CD4-positive, alpha-beta T cell treated with Interleukin-17A for 4 hours (primary cell): ENCODE data around the gene TPPP2.
"Not testable (repeated sequence)": the region's sequence is repeated elsewhere in the genome, so short reads cannot be mapped to it uniquely, and the experiment has no call there.

ENCODE experiments used
- DNase-seq: peaks from one replicate; pipeline ENCODE4 v3.0.0-alpha.2; 2020; ENCODE audit warnings: mixed read lengths

TPPP2 gene

DNA sequence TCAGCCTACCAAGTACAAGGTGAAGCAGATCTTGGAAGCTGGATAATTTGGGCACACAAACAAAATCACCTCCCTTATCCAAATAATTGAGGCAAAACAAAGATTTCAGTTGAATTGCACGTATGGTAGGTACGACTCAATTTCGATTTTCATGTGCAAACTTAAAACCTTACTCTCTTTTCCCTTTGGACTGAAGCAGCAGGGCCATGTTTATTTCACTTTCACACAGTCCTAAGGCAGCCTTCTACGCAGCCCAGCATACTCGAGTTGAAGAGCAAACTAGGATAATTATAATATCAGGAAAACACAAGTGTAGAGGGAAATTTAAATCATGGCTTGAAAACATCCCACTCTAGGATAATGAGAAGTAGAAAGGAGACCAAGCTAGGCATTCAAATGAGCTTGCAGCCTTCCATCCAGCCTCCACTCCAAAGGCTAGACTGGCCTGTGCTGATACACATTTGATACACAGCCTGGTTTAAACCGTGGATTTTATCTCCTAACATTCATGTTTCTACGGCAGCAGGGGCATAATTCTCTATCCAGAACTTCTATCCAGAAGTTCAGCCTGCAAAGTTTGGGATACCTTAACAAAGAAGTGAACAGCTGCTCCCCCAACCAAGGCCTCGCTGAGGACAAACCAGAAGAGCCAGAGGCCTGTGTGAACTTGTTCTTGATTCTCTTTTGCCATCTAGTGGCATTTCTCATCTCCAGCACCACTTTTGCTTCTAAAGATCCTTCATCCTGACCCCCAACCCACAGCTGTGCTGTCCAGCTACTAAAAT is 9.8 kb downstream of the TPPP2 start:
- DNase-seq: peak; percentile 48

- no peak for DNase-seq
Measured at GRCh38 chr14:21040370-21040925, 10.4 kb downstream of the TPPP2 start.

DNA sequence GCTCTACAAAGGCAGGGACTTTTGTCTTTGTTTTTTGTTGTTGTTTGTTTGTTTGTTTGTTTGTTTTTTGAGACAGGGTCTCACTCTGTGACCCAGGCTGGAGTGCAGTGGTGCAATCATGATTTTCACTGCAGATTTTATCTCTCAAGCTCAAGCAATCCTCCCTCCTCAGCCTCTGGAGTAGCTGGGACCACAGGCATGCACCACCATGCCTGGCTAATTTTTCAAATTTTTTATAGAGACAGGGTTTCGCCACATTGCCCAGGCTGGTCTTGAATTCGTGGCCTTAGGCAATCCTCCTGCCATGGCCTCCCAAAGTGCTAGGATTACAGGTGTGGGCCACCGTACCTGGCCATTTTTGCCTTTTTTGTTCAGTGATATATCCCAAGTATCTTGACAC is 10.9 kb downstream of the TPPP2 start:
- DNase-seq: not testable (repeated sequence)

DNA sequence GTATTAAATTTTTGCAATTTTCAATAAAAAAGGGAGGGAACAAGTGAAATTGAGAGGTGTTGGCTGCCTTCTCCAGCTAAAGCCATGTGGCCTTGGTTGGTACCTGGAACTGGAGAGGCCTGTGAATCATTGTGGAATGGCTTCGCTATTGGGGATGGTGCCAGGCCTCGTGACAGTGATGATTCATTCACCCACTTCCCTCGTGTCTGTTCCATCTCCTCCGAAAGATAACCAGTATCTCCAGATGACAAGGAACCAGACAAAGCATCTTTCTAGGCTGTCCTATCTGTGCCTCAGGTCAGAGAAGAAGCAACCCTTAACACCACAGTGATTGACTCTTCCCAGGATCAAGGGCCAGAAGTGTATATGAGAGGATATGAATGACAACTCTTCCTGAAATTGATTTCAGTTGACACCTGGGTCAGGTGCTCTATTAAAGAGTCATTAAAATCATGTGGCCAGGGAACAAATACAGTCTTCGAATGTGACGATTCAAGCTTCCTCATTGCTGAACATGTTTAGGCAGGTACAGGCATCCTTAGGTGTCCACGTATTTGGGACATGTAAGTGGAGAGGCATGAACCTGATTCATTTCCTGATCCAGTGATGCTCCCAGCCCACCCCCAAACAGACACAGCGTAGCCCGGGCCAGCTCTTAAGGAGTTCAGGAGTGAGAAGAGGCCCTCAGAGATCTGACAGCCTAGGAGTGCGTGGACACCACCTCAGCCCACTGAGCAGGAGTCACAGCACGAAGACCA is 11.8 kb downstream of the TPPP2 start, which contains the start of gene RNASE7:
RNASE7 (plus strand) TSS at position 687 of the 758 bp plus-strand sequence. CDS start 631 bp downstream, outside the sequence.
- no peak for DNase-seq

- no peak for DNase-seq
Measured at GRCh38 chr14:21042918-21043317, 12.9 kb downstream of the TPPP2 start.

GRCh38 chr14:21043387-21043973 is 13.5 kb downstream of the TPPP2 start:
- no peak for DNase-seq

GRCh38 chr14:21043974-21044618 is 14.1 kb downstream of the TPPP2 start:
- DNase-seq: peak; percentile 34

GRCh38 chr14:21047378-21047781 is 17.4 kb downstream of the TPPP2 start:
- DNase-seq: no peak

GRCh38 chr14:21048638-21049037 is 18.6 kb downstream of the TPPP2 start:
- DNase-seq: no peak

GRCh38 chr14:21049271-21049673 is 19.3 kb downstream of the TPPP2 start:
- DNase-seq: no peak

DNA sequence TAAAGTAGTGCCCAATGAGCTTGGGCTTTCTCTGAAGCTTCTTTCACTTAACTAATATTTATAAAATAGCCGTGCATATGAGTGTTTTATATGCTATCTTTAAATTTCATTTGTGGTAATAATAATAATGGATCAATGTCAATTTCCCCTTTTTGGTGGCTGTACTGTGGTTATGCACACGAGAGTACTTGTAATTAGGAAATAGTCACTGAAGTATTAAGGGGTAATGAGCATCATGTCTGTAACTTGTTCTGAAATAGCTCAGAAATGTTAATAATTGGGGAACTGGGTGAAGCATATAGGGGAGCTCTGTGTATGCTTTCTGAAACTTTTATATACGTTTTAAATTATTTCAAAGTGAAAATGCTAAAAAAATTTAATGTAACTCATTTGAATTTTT is 20.6 kb downstream of the TPPP2 start:
- DNase-seq: no peak

- DNase-seq: no peak
Measured at GRCh38 chr14:21053184-21054122, 23.4 kb downstream of the TPPP2 start.

- DNase-seq: no peak
Measured at GRCh38 chr14:21054123-21054767, 24.2 kb downstream of the TPPP2 start.

GRCh38 chr14:21054768-21055145 is 24.7 kb downstream of the TPPP2 start:
- DNase-seq: no peak

- no peak for DNase-seq
Measured at GRCh38 chr14:21055432-21056117, 25.6 kb downstream of the TPPP2 start.

DNA sequence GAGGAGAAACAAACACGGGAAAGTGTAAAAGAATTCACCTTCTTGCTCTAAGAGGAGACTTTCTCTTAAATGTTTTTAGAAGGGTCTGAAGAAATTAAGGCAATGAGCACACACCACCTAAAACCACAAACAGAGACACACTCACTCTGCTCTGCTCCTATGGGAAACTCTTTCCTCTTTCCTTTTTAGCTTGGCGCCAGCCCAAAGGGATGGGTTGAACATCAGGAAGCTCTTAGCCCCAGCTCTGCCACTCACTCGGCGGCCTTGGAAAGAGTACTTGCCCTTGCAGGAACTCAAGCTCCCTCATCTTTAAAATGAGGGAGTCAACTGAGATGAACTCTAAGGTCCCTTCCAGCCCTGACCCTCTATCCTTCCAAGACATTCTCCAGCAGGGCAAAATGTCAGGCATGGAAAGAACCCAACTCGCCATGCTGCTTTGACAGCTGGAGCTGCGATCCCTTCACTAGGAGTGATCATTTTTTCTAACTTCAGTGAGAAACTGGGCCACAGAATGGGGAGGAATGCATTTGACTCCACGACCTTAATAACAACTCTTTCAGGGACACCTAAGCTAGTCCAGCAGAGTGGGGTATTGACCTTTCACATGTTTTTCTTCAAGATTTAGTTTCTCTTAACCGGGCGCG is 26.6 kb downstream of the TPPP2 start:
- no peak for DNase-seq

DNA sequence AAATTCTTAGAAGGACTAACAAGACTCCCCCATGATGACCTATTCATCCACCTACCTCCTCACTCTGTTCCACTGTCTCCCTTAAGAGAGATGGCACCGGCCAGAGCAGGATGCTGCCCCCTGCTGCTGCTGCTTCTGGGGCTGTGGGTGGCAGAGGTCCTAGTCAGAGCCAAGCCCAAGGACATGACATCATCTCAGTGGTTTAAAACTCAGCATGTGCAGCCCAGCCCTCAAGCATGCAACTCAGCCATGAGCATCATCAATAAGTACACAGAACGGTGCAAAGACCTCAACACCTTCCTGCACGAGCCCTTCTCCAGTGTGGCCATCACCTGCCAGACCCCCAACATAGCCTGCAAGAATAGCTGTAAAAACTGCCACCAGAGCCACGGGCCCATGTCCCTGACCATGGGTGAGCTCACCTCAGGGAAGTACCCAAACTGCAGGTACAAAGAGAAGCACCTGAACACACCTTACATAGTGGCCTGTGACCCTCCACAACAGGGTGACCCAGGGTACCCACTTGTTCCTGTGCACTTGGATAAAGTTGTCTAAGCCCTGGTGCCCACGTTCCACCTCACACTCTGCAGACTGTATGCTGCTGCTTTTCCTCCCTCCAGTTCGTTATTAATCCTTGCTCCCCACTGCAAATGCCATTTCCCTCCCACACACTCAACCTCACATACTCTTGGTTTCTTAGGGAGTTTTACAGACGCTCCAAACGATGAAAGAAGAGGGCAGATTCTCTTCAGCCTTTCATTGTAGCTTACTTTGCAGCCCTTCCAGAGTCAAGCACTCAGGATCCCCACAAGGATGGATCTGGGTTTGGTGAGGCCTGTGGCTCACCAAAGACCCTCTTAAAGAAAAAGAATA is 28.0 kb downstream of the TPPP2 start, which contains the start of gene RNASE8:
RNASE8 (plus strand) TSS at position 20 of the 873 bp plus-strand sequence; CDS start at position 91, 71 bp downstream.
- DNase-seq: no peak

GRCh38 chr14:21058903-21059302 is 28.9 kb downstream of the TPPP2 start:
- DNase-seq: no peak
